Brain microvascular endothelial cell (primary cell): Measurements from ENCODE around the gene SBF2.
"Not testable (repeated sequence)": the region's sequence is repeated elsewhere in the genome, so short reads cannot be mapped to it uniquely, and the experiment has no call there.

Experiments
- DNase-seq: peaks from one replicate; pipeline ENCODE4 v3.0.0-alpha.2; 2020
- H3K27ac ChIP-seq: fragments of 250-450 bp; sonication (Bioruptor Pico); 2 replicates; pipeline ENCODE4 v1.5.1; 2020; ENCODE audit warnings: mild to moderate bottlenecking, moderate library complexity
- H3K27me3 ChIP-seq: fragments of 250-450 bp; sonication (Bioruptor Pico); replicated peaks from 2 replicates; pipeline ENCODE4 v1.5.1; 2020; ENCODE audit warnings: mild to moderate bottlenecking
- H3K36me3 ChIP-seq: fragments of 250-450 bp; sonication (Bioruptor Pico); replicated peaks from 2 replicates; pipeline ENCODE4 v1.5.1; 2020; ENCODE audit warnings: mild to moderate bottlenecking
- H3K4me3 ChIP-seq: 2 replicates; pipeline ENCODE4 v1.5.1; 2011; ENCODE audit warnings: low read depth, mild to moderate bottlenecking, control low read depth, low read length, moderate library complexity
- CTCF ChIP-seq: IDR thresholded peaks from 2 replicates; pipeline ENCODE4 v1.5.1; 2011; ENCODE audit warnings: low read depth, mild to moderate bottlenecking, moderate library complexity, low read length, control low read depth, inconsistent platforms; ENCODE audit errors: missing control alignments
- in situ Hi-C: cut with HindIII; loops from 2 replicates; pipeline ENCODE4 v1.10.0; 2017; ENCODE audit warnings: low sequenced_read_pairs, low pct_ligation_motif_present

The SBF2 gene

GRCh38 chr11:9952511-9953196, 341.4 kb downstream of the SBF2 start:
- TF ChIP-seq CTCF = no peak
- Histone ChIP-seq H3K36me3 (no peaks in the 10 kb centered on the region), H3K4me3 (no peak overlapping the region), H3K27me3 (no peaks in the 10 kb centered on the region), H3K27ac (no peak overlapping the region)
- no peak for DNase-seq
- in situ Hi-C loops = no loop called here

GRCh38 chr11:9951807-9952206, 342.2 kb downstream of the SBF2 start:
- Histone ChIP-seq H3K36me3 (no peaks in the 10 kb centered on the region), H3K27me3 (no peaks in the 10 kb centered on the region), H3K27ac (no peak overlapping the region), H3K4me3 (no peak overlapping the region)
- in situ Hi-C loops = no loop called here
- no peak for DNase-seq
- TF ChIP-seq CTCF = no peak

- Histone ChIP-seq H3K36me3 (no peaks in the 10 kb centered on the region), H3K27me3 (no peaks in the 10 kb centered on the region), H3K4me3 (no peak overlapping the region), H3K27ac (no peak overlapping the region)
- no peak for DNase-seq
- no peak for TF ChIP-seq CTCF
- in situ Hi-C loops = no loop called here
Measured at GRCh38 chr11:9950462-9950861, 343.6 kb downstream of the SBF2 start.

- H3K4me3 ChIP-seq = no peak overlapping the region
- H3K27me3 ChIP-seq = no peaks in the 10 kb centered on the region
- in situ Hi-C loops = no loop called here
- no peaks in the 10 kb centered on the region for H3K36me3 ChIP-seq
- TF ChIP-seq CTCF = no peak
- no peak for DNase-seq
- H3K27ac ChIP-seq = no peak overlapping the region
Measured at GRCh38 chr11:9947231-9947864, 346.7 kb downstream of the SBF2 start.

- H3K4me3 ChIP-seq, H3K27ac ChIP-seq, DNase-seq, H3K27me3 ChIP-seq, in situ Hi-C loops, H3K36me3 ChIP-seq: not testable (repeated sequence)
Measured at GRCh38 chr11:9945680-9946079, 348.3 kb downstream of the SBF2 start.

- in situ Hi-C loops = no loop called here
- TF ChIP-seq CTCF = no peak
- H3K27me3 ChIP-seq = no peaks in the 10 kb centered on the region
- no peak overlapping the region for H3K4me3 ChIP-seq
- peak; percentile 59 for DNase-seq
- no peaks in the 10 kb centered on the region for H3K36me3 ChIP-seq
- peak overlapping the region; percentile 9 for H3K27ac ChIP-seq
Measured at GRCh38 chr11:9943386-9944110, 350.5 kb downstream of the SBF2 start.
